OCI-LY3 (cell line): ENCODE results near the gene CMSS1.

Experiments used
- H2AFZ ChIP-seq: fragments of 200-600, 300-600 bp; shearing (Covaris generic); 2 replicates; pipeline ENCODE4 v1.6.0; 2014; ENCODE audit warnings: antibody characterized with exemption, low read depth, low read length
- H3K27ac ChIP-seq: fragments of 200-600, 300-600 bp; sonication (generic); 2 replicates; pipeline ENCODE4 v1.5.1; 2014; ENCODE audit warnings: mild to moderate bottlenecking, low read length, moderate library complexity, mixed read lengths
- H3K27me3 ChIP-seq: fragments of 200-600, 300-600 bp; sonication (generic); 2 replicates; pipeline ENCODE4 v1.6.1; 2014; ENCODE audit warnings: low read depth, low read length, mixed read lengths
- H3K36me3 ChIP-seq: fragments of 200-600, 300-600 bp; sonication (generic); replicated peaks from 2 replicates; pipeline ENCODE3; 2014; ENCODE audit warnings: low read depth, low read length, mixed read lengths
- H3K4me1 ChIP-seq: fragments of 300-600, 200-600 bp; sonication (generic); 2 replicates; pipeline ENCODE4 v1.6.1; 2014; ENCODE audit warnings: low read length, mixed read lengths
- H3K4me2 ChIP-seq: fragments of 200-600, 300-600 bp; sonication (generic); 2 replicates; pipeline ENCODE4 v1.6.1; 2014; ENCODE audit warnings: low read length, mixed read lengths
- H3K4me3 ChIP-seq: fragments of 300-600, 200-600 bp; sonication (generic); 2 replicates; pipeline ENCODE4 v1.5.1; 2014; ENCODE audit warnings: antibody characterized with exemption, mild to moderate bottlenecking, low read length, moderate library complexity
- H3K79me2 ChIP-seq: fragments of 300-600, 200-600 bp; shearing (Covaris generic); 2 replicates; pipeline ENCODE4 v1.6.1; 2014; ENCODE audit warnings: mild to moderate bottlenecking, low read length, mixed read lengths
- H3K9ac ChIP-seq: fragments of 300-600, 200-600 bp; shearing (Covaris generic); 2 replicates; pipeline ENCODE4 v1.6.0; 2014; ENCODE audit warnings: mild to moderate bottlenecking, low read length, moderate library complexity
- H3K9me3 ChIP-seq: fragments of 200-600, 300-600 bp; shearing (Covaris generic); 2 replicates; pipeline ENCODE4 v1.6.1; 2014; ENCODE audit warnings: low read length, mixed read lengths; ENCODE audit not compliant: insufficient read depth
- H4K20me1 ChIP-seq: fragments of 200-600, 300-600 bp; sonication (generic); 2 replicates; pipeline ENCODE4 v1.6.1; 2016; ENCODE audit warnings: low read length, mixed read lengths; ENCODE audit not compliant: insufficient read depth
- EZH2phosphoT487 ChIP-seq: fragments of 200-600 bp; shearing (Covaris generic); IDR thresholded peaks from 2 replicates; pipeline ENCODE4 v1.6.1; 2018; ENCODE audit warnings: antibody characterized with exemption, mixed run types, low read depth
- TF ChIP-seq, protein P1 (sequence below): fragments of 200-600, 300-600 bp; sonication (generic); IDR thresholded peaks from 2 replicates; pipeline ENCODE4 v1.5.1; 2014; ENCODE audit warnings: antibody characterized with exemption, low read length, low read depth

CMSS1 gene

DNA sequence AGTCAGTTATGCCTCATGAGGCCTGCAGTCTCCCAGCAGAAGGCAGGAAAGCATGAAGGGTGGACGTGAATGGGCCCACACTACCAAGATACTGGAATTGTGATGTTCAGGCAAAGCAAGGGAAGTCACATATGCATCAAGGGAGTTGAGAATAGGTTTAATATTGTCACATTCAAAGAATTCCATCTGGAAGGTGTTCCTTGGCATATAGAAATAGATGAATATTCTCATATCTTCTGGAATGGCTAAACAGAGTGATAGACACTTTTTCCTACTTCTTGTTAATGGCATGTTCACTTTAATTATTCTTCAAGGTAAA, 103.7 kb downstream of the CMSS1 start:
- H2AFZ ChIP-seq, result no peak overlapping the region
- no peaks in the 10 kb centered on the region for H3K4me1 ChIP-seq
- H3K9me3 ChIP-seq, result no peaks in the 10 kb centered on the region
- no peaks in the 10 kb centered on the region for H4K20me1 ChIP-seq
- H3K4me2 ChIP-seq, result no peak overlapping the region
- no peak overlapping the region for H3K27ac ChIP-seq
- H3K79me2 ChIP-seq, result no peaks in the 10 kb centered on the region; the same call in 1 of the 2 replicates
- no peak overlapping the region for H3K4me3 ChIP-seq
- no peaks in the 10 kb centered on the region for H3K27me3 ChIP-seq
- no peaks in the 10 kb centered on the region for H3K36me3 ChIP-seq
- no peak overlapping the region for H3K9ac ChIP-seq
- TF ChIP-seq, protein P1, sequence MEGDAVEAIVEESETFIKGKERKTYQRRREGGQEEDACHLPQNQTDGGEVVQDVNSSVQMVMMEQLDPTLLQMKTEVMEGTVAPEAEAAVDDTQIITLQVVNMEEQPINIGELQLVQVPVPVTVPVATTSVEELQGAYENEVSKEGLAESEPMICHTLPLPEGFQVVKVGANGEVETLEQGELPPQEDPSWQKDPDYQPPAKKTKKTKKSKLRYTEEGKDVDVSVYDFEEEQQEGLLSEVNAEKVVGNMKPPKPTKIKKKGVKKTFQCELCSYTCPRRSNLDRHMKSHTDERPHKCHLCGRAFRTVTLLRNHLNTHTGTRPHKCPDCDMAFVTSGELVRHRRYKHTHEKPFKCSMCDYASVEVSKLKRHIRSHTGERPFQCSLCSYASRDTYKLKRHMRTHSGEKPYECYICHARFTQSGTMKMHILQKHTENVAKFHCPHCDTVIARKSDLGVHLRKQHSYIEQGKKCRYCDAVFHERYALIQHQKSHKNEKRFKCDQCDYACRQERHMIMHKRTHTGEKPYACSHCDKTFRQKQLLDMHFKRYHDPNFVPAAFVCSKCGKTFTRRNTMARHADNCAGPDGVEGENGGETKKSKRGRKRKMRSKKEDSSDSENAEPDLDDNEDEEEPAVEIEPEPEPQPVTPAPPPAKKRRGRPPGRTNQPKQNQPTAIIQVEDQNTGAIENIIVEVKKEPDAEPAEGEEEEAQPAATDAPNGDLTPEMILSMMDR, result no peak
- TF ChIP-seq EZH2phosphoT487, result no peak

DNA sequence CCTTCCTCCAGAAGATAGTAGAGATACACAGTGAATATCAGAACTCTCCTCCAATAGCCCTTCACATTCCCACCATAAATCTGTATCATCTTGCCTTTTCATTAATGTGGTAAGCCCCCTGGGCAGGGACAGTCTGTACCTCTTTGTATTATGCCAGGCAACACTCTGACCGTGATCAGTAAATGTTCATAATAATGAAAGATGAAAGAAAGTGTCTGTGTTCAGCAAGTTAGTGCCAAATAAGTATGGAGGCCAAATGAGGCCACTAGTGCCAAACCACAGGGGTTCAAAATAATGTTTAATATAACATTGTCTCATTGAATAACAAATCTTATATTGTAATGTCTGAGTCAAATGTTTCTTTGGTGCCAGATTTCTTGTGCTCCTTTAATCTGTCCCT, 104.3 kb downstream of the CMSS1 start:
- Histone ChIP-seq H3K27ac (no peak overlapping the region), H3K27me3 (no peaks in the 10 kb centered on the region), H3K36me3 (no peaks in the 10 kb centered on the region), H3K4me3 (no peak overlapping the region), H3K9ac (no peak overlapping the region), H2AFZ (no peak overlapping the region), H3K79me2 (no peaks in the 10 kb centered on the region; the same call in 1 of the 2 replicates), H4K20me1 (no peaks in the 10 kb centered on the region), H3K4me2 (no peak overlapping the region), H3K4me1 (no peaks in the 10 kb centered on the region), H3K9me3 (no peaks in the 10 kb centered on the region)
- TF ChIP-seq EZH2phosphoT487, result no peak
- TF ChIP-seq, protein P1, result no peak

DNA sequence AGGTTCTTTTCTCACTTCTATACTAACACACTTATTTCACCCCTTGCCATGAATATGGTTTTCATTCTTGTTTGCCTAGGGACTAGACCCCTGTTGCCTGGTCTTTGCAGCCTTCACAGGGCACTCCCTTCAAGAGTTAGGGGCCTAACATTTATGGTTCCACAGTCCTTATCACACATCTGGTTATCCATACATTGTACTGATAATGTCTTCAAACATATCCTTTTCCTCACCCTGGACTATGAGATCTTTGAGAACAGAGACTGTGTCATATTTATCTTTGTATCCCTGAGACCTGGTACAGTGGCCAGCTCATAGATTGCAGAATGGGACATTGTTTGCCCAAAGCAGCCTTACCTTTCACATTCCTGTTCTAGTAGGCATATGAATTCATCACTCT, 106.2 kb downstream of the CMSS1 start:
- Histone ChIP-seq H3K4me3 (no peak overlapping the region), H3K27ac (no peak overlapping the region), H3K36me3 (no peaks in the 10 kb centered on the region), H3K79me2 (no peaks in the 10 kb centered on the region), H4K20me1 (no peaks in the 10 kb centered on the region), H3K9me3 (no peaks in the 10 kb centered on the region), H2AFZ (no peak overlapping the region), H3K27me3 (no peaks in the 10 kb centered on the region), H3K4me1 (no peaks in the 10 kb centered on the region), H3K4me2 (no peak overlapping the region), H3K9ac (no peak overlapping the region)
- TF ChIP-seq EZH2phosphoT487, result no peak
- TF ChIP-seq, protein P1, result no peak

DNA sequence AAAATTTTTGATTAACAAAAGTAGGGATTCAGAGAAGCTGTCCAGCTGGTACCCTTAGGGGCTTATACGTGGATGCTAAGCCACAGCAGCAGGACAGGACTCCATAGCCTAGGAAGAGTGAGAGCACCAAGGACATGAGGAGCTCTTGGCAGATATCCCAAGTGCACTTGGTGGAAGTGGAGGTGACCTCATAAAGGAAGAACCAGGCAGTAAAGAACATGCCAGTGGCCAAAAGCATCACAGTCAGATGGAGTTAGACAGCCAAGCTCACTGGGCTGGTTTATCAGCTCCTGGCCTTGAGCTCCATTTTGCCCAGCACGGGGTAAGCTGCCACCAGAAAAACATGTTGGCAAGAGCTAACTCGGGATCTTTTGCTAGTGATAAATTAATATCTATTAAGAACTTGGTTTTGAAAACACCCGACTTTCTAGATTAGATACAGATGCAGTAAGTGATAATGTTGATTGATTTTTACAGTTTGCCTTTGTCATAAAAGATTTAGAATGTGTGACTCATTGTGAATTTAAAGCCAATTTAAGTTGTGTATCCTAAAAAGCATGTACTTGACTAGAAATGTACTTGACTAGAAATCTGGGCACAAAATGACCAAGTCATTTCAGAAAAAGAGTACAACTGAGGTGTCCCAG, 108.0 kb downstream of the CMSS1 start:
- H3K4me1 ChIP-seq, result no peaks in the 10 kb centered on the region

More for the DNA sequence above, 108.0 kb downstream of the CMSS1 start:
- no peaks in the 10 kb centered on the region for H4K20me1 ChIP-seq
- no peaks in the 10 kb centered on the region for H3K9me3 ChIP-seq
- H3K27ac ChIP-seq, result no peak overlapping the region
- peaks cover 6% of the 10 kb centered on the region; the same call in 1 of the 2 replicates for H3K79me2 ChIP-seq
- H3K4me3 ChIP-seq, result no peak overlapping the region
- H3K9ac ChIP-seq, result no peak overlapping the region
- H2AFZ ChIP-seq, result no peak overlapping the region
- no peak overlapping the region for H3K4me2 ChIP-seq
- TF ChIP-seq, protein P1, result no peak
- no peak for TF ChIP-seq EZH2phosphoT487
- H3K36me3 ChIP-seq, result no peaks in the 10 kb centered on the region
- no peaks in the 10 kb centered on the region for H3K27me3 ChIP-seq
